Effector CD4-positive, alpha-beta T cell (primary cell): ENCODE measurements around the gene TTC39C.
A peak's percentile ranks its signal among the peaks of the same experiment; 100 is the strongest.

ENCODE experiments used
- DNase-seq: peaks from one replicate; pipeline ENCODE4 v3.0.0-alpha.2; 2020

The TTC39C gene

DNA sequence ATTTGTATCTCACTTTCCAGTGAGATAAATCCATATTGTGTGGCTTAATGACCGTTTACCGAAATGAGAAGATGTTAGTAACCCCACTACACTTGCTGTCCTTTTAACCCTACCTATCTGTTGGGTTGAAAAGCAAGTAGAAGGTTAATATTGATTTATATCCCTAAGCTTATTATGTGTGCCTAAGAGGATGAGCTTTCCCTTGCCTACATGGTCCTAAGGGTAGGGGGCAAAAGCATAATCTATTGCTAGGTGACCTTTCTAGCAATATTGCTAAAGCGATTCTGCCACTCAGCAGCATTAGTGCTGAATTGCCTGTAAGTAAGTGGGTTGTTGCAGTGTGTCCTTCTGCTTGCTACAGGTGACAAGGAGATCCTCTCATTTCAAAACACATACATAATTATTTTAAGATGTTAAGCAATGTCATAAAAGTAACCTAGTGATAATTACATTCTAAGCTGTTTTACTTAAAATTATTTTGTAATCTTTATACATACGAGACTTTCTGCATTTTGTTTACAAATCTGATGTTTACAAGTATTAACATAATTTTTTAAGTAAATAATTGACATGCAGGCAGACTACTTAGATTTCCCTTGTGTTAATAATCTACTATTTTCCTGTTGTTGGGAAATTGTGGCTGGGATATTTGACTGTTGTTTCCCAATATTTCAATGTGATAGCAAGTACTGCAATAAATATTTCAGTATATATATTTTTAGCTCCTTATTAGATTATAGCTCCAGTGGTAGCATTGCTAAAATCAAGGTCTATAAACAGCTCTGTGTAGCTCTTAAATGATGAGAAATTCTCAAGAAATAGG lies 75.2 kb downstream of the TTC39C start:
- DNase-seq = no peak

DNA sequence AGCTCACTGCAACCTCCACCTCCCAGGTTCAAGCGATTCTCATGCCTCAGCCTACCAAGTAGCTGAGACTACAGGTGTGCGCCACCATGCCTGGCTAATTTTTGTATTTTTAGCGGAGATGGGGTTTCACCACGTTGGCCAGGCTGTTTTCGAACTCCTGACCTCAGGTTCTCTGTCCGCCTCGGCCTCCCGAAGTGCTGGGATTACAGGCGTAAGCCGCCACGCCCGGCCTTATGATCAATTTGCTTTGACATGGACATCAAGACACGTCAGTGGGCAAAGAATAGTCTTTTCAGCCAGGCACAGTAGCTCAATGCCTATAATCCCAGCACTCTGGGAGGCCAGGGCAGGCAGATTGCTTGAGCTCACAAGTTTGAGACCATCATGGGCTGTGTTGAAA lies 76.3 kb downstream of the TTC39C start:
- no peak for DNase-seq

DNA sequence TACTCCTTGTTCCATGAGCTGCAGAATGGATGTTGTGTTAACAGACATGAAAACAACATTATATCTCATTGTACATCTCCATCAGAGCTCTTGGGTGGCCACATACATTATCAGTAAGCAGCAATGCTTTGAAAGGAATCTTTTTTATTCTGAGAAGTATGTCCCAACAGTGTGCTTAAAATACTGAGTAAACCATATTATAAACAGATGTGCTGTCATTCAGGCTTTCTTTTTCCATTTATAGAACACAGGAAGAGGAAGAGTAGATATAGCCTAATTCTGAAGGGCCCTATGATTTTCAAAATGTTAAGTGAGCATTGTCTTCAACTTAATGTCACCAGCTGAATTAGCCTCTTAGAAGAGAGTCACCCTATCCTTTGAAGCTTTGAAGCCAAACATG lies 80.0 kb downstream of the TTC39C start:
- no peak for DNase-seq

DNA sequence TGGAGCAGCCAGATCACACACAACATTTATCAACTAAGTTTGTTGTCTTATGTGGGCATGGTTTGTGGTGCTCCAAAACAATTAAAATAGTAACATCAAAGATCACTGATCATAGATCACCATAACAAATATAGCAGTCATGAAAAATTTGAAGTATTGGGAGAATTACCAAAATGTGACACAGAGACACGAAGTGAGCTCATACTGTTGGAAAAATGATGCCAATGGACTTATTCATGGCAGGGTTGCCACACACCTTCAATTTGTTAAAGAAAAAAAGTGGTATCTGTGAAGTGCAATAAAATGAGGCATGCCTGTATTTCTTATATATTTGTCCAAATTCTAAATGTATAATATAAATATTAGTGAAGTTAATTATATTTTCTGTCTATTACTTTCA lies 81.4 kb downstream of the TTC39C start:
- no peak for DNase-seq

DNA sequence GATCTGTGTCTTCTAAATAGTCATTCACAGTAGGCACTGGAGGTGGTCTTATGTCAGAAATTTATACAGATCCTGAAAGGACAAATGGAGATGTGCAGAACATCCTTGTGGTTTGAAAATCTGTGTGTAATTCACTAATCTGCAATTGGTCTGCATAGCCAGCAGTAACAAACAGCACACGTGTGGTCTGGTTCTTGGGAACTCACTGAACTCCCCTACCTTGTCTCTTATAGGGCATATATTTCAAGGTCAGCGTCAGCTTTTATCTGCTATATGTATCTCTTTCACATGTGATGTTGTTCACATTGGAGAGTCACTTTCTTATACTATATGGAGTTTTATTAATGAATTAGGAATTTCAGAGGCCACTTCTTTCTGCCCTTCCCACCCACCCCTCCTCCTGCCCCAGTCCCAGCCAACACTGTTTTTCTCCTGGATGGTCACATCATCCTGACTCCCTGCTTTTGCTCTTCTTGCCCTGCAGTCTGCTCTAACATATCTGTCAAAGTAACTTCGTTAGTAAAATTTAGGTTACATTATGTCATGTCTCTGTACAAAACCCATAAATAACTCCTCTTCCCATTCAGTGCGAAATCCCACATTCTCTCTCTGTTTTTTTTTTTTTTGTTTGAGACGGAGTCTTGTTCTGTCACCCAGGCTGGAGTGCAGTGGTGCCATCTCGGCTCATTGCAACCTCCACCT lies 88.9 kb downstream of the TTC39C start:
- DNase-seq = no peak

DNA sequence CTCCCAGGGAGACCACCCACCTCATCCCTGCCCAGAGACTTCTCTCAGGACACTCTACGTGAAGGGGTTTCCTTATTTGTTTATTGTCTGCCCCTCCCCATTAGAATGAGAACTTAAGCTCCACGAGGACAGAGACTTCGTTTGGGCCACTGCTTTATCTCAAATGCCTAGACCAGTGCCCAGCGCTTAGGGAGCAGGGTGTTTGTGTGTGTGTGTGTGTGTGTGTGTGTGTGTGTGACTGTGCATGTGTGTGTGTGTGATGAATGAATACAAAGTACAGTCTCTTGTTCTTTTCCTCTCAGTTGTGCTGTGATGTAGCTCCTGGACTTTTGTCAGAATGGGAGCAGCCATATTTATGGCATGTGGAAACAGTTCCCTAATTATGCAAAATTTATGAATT lies 89.9 kb downstream of the TTC39C start:
- no peak for DNase-seq

DNA sequence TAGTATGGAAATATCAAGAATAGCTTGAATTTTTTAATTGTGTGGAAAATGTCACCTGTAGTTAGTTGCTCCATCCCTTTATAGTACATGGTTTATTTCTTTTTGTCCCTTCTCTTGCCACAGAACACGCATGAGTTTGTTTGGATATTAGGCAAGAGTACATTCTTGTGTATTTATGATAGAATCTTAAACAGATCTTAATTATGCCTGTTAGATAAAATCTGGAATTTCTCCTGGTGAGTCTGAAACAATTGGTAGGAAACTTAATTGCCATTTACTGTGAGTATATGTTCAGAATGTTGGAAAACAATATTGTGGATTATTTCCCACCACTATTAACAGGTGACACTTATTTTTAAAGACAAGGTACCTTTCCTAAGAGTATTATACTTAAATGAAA lies 94.1 kb downstream of the TTC39C start:
- DNase-seq = no peak

DNA sequence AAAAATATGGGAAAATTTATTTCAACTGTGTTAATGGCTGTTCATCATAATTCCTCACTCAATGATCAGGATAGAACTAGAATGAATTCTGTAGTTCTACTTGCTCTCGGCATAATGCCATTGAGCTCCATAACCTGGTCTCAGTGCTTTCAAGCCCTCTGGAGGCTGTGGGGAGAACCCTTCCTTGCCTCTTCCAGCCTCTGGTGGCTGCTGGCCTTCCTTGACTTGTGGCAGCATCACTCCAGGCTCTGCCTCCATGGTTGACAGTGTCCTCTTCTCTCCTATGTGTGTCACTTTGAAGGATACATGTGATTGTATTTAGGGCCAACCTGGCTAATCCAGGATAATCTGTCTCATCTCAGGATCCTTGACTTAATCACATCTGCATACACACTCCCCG lies 97.4 kb downstream of the TTC39C start:
- DNase-seq = no peak

DNA sequence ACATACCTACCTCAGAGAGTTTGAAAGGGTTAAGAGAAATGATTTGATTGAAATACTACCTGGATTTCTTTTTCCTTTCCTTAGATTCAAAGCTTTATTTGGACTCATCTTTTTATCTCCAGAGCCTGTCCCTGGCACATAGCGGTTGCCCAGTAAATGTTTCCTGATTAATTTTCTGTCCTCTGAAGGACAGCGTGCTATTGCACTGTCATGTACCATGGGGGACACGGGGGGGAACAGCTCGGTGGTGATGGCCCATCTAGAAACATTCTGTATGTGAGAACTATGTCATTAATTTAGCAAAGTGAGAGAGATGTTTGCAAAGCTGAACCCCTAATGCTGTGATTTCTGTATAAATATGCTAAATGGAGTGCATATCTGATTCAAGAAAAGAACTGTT lies 97.9 kb downstream of the TTC39C start:
- DNase-seq = no peak

DNA sequence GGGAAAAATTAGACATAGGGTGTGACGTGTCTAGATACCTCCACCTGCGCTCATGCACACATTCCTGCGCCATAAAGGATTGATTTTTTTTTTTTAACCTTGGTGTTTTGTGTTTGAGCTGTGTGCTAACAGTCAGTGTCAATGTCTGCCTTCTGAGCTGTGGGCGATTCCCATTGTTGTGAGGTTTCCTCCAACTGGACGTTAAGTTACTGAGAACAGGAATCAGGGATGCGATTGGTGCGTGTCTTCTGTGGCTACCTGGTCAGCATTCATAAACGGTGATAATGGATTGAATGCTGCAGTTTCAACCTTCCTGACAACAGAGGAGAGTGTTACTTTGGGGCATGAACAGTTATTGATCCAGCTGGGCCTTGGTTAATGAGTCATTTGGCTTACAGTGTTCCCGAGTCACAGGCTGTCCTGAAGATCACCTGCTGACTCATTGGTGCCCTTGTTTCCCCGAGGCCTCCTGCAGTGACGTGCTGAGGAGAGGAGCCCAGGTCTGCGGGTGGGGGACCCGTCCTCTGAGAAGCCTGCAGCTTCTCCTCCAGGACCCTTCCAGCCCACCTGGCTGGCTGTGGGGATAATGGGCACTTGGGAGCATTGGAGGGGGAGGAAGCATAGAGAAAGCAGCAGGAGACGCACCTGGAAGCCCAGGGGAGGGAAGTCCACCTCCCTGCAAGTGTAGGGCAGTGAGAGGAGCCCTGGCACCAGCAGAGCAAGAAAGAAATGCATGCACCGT lies 98.5 kb downstream of the TTC39C start:
- no peak for DNase-seq

DNA sequence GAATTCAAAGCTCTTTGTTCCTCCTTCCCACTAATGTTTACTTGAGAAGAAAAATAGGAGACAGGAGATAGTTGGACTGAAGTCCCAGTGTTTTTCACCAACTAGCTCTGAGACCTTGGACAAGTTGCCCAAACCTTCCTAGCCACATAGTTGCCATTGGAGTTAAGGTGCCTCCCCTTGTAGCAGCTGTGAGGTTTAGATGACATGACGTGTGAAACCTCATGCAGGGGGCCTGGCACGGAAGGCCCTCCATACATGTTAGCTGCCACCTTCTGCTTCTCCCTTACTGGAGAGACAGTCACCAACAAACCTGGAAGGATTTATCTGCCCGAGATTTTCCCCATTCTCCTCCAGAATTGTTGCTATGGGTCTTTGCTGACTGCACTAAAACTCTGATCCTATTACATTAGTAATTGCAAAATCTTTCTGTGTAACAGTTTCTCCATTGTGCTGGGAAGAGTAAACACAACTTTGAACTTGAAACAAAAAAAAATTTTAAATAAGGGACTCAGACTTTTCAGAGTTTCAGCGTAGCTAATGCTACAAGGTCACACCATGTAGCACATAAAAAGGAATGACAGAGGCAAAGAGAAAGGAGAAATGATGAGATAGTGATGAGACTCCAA lies 100.5 kb downstream of the TTC39C start:
- DNase-seq = no peak

DNA sequence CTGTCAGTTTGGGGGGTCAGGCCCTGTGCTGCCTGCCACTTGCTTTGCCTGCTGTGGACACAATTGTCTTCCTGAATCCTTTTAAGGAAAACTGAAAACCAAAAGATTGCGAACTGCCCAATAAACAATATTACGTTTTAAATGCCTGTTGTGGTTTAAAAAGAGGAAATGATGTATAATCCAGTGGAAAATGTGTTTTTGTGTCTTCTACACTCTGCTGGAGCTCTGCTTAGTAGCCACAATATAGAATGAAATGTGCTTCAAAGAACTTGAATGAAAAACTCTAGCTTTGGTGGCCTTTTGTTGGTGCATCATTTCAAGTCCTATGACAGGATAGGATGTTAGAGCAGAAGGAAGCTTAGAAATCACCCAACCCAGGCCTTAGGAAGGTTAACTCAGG lies 101.1 kb downstream of the TTC39C start:
- DNase-seq = no peak

DNA sequence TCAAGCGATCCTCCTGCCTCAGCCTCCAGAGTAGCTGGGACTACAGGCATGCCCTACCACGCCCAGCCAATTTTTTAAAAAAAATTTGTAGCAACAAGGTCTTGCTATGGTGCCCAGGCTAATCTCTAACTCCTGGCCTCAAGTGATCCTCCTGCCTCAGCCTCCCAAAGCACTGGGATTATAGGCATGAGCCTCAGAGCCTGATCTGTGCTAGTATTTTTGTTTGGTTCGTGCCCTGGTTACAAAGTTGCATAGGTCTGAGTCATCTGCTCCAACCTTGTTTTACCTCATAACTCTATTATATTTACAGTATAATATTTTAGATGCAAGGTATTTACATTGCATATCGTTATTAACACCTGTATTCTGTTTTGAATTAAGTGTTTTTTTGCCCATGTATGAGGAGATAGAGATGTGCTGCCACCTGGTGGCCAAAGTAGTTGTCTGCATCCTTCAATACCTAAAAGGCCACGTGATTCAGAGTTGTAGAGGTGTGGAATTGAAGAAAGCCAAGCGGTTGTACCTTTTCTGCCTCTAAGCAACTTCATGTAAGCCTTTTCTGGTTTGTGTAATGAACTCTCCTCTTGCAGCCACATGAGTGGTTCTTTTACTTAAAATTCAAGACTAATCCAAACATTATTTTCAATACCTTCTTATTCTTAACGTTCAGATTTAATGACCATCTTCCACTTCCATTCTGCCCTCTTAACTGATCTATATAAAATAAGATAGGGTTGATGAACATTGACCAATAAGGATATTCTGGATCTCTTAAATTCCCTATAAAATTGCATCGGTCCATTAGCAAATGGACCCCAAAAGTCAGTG lies 104.4 kb downstream of the TTC39C start:
- DNase-seq = peak; percentile 74

DNA sequence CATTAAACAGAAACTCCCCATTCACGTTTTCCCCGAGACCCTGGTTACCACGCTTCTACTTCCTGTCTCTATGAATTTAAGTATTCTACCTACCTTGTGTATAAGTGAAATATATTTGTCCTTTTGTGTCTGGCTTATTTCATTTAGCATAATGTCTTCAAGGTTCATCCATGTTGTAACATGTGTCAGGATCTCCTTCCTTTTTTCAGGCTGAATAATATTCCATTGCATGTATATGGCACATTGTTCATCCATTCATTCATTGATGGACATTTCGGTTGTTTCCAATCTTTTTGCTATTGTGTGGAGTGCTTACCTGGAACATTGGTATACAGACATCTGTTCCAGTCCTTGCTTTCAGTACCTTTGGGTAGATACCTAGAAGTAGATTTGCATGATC lies 106.1 kb downstream of the TTC39C start:
- DNase-seq = no peak

DNA sequence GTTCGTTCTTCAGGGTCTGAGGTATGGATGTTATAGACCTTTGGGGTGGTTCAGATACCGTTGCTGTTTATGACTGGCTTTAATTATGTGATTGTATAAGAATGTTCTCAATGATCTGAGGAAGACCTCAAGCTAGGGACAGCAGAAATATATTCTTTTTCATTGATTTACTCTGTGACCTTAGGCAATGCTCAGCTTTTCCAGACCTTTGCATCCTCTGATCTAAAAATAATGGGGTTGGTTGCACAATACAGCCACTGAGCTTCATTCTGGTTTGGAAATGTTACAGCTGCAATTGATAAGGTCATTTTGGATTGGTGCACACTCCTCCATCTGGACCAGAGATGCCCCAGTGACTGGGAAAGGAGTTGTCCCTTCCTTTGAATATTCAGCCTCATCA lies 107.1 kb downstream of the TTC39C start:
- DNase-seq = no peak

DNA sequence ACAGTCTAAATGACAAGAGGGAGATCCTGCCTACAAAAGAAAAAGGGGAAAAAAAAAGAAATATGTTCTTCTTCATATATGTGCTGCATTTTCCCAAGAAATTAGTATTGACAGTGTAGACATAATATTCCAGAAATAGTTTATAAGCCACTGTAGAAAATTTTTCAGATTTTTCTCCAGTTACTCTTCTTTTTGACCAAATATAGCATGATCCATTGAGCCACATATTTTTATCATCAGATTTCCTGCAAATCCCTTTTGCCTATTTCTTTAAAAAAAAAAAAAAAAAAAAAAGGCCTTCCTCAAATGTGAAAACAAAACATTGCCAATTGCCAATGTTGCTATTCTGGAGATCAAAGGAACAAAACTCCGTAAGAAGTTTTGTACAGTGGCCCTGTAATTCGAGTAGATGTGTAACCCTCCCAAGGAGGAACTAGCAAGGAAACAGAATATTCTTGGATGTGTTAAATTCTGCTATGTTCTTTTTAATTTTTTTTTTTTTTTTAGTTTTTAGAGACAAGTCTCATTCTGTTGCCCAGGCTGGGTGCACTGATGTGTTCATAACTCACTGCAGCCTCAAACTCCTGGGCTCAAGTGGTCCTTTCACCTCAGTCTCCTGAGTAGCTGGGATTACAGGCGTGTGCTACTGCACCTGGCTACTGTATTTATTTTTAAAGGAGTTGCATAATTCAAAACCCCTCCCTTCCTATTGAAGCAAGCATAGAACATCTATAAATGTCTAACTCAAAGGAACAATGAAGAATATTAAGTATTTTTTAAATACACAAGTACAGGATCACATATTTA lies 111.8 kb downstream of the TTC39C start:
- DNase-seq = no peak

DNA sequence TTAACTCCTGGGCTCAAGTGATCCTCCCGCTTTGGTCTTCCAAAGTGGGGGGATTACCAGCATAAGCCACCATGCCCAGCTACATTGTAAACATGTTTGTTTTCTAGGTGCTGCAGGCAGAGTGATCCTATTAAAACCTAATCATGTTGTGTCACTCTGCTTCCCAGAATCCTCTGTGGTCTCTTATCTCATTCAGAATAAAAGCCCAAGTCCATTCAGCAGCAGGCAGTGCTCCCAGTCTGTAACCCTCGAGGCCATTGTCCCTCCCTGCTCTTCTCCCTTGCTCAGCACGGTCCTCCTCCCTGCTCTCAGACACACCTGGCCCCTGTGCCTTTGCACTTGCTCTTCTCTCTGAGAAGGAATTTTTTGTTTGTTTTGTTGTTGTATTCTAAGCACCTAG lies 113.2 kb downstream of the TTC39C start:
- DNase-seq = no peak

DNA sequence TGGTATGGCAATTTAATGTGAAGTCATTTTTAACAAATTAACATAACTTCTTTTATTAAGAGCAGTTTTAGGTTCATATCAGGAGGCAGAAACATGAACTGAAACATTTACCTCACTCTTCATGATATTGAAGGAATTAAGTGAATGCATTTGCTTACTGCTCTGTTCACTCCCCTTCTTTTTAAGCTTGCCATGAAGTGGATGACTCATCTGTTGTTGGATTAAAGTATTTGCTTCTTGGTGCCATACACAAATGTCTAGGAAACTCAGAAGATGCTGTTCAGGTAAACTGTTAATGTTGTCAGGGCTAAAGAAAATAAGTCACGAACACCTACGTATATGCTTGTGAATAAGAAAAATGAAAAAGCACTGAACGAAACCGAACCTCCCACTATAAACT lies 114.1 kb downstream of the TTC39C start:
- DNase-seq = no peak

DNA sequence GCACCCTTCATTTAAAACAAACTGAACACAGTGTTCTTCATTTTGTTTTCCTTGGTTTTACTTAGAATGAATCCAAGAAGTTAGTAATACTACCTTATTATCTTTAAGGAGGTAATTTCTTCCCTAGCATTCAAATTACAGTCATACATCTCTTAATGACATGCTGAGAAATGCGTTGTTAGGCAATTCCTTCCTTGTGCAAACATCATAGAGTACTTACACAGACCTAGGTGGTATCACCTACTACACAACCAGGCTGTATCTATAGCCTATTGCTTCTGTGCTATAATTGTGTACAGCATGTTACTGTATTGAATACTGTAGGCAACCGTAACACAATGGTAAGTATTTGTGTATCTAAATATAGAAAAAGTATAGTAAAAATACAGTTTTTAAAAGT lies 115.9 kb downstream of the TTC39C start:
- no peak for DNase-seq

DNA sequence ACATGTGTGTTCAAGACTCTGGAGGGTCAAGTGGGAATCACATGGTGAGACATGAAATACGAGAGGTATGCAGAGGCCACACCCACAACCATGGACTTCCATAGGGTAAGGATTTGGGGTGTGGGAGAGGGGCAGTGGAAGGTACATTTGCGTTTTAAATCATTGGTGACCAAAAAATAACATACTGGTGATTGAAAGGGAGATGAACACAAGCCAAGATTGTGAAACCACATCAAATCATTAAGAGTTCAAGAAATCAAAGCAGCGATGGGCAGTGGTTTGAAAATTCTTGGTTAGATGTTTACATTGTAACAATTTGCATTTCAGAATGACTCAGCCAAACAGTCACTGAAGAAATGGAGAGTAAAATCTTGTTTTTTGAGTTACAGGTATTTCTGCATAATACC lies 122.4 kb downstream of the TTC39C start:
- no peak for DNase-seq

DNA sequence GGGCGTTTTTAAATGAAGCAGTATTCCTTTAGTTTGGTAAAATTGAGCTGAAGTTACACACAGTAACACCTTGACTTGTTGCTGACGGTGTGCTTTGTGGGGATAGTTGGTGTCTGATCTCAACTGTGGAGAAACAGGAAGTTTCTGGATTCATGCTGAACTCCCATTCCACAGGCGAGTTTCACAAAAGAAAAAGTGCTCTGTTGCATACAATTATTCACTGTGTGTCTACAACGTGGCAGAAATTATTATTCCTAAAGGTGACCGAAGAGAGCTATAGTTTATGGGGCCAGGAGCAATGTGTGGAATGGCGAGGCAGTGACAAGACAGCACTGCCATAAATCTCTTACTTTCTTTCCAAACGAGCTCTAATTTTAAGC lies 123.8 kb downstream of the TTC39C start:
- DNase-seq = no peak
